HG02798 (cell line): ENCODE results near the gene ANO6.
A peak's percentile ranks its signal among the peaks of the same experiment; 100 is the strongest.

Source experiments
- ATAC-seq: cut with Tn5 transposase; IDR thresholded peaks from one replicate; pipeline ENCODE4 v1.9.1; 2021; ENCODE audit warnings: mild to moderate bottlenecking; ENCODE audit not compliant: unreplicated experiment, poor library complexity

Gene ANO6

GRCh38 chr12:45337835-45338234 lies 121.9 kb downstream of the ANO6 start:
- ATAC-seq, result no peak

GRCh38 chr12:45338272-45338671 lies 122.4 kb downstream of the ANO6 start:
- ATAC-seq, result no peak

GRCh38 chr12:45339035-45339434 lies 123.1 kb downstream of the ANO6 start:
- ATAC-seq, result no peak

GRCh38 chr12:45342171-45342570 lies 126.3 kb downstream of the ANO6 start:
- ATAC-seq, result no peak

- ATAC-seq, result no peak
Observed at GRCh38 chr12:45342848-45343247, 127.0 kb downstream of the ANO6 start.

GRCh38 chr12:45343269-45344051 lies 127.6 kb downstream of the ANO6 start:
- ATAC-seq, result no peak

- no peak for ATAC-seq
Observed at GRCh38 chr12:45348311-45348710, 132.4 kb downstream of the ANO6 start.

- ATAC-seq, result no peak
Observed at GRCh38 chr12:45348986-45349385, 133.1 kb downstream of the ANO6 start.

GRCh38 chr12:45349916-45350315 lies 134.0 kb downstream of the ANO6 start:
- no peak for ATAC-seq

GRCh38 chr12:45350861-45351260 lies 135.0 kb downstream of the ANO6 start:
- no peak for ATAC-seq

GRCh38 chr12:45351921-45352670 lies 136.2 kb downstream of the ANO6 start:
- ATAC-seq, result no peak

- ATAC-seq, result no peak
Observed at GRCh38 chr12:45353944-45354343, 138.0 kb downstream of the ANO6 start.

- ATAC-seq, result peak; percentile 89
Observed at GRCh38 chr12:45354399-45354798, 138.5 kb downstream of the ANO6 start.

GRCh38 chr12:45355730-45356129 lies 139.8 kb downstream of the ANO6 start:
- no peak for ATAC-seq

GRCh38 chr12:45356822-45357538 lies 141.1 kb downstream of the ANO6 start:
- no peak for ATAC-seq

GRCh38 chr12:45357539-45358417 lies 141.9 kb downstream of the ANO6 start:
- no peak for ATAC-seq

- no peak for ATAC-seq
Observed at GRCh38 chr12:45362291-45362690, 146.4 kb downstream of the ANO6 start.

- no peak for ATAC-seq
Observed at GRCh38 chr12:45363903-45364302, 148.0 kb downstream of the ANO6 start.

GRCh38 chr12:45368841-45369489 lies 153.1 kb downstream of the ANO6 start:
- no peak for ATAC-seq

- no peak for ATAC-seq
Observed at GRCh38 chr12:45377815-45378214, 161.9 kb downstream of the ANO6 start.
